CD4-positive, CD25-positive, alpha-beta regulatory T cell (primary cell): ENCODE measurements around the gene PHACTR2. TPM values are rescaled to one million over a fixed set of nuclear protein-coding genes. Genes with fewer than 3 reads are reported as not detected.

Source experiments
- ATAC-seq, 2 donors: fragments of 150-1000 bp; cut with Tn5 transposase; one replicate each; pipeline ENCODE4 v1.10.0; 2021; ENCODE audit warnings: low read depth in 2 of 2, moderate number of reproducible peaks in 2 of 2, moderate library complexity in 1 of 2
- DNase-seq, 3 donors: peaks; one replicate each; pipeline versions ENCODE4 v3.0.0 to v3.0.0-alpha.2; 2012 to 2022; ENCODE audit warnings: mixed read lengths in 1 of 3
- H3K27ac ChIP-seq: one replicate; pipeline ENCODE4 v1.7.0; 2013; ENCODE audit warnings: mild to moderate bottlenecking, low read length; ENCODE audit not compliant: insufficient read depth, poor library complexity, severe bottlenecking
- H3K27me3 ChIP-seq: one replicate; pipeline ENCODE4 v1.7.0; 2013; ENCODE audit warnings: low read length; ENCODE audit not compliant: control insufficient read depth, insufficient read depth
- H3K36me3 ChIP-seq: one replicate; pipeline ENCODE4 v1.7.0; 2013; ENCODE audit warnings: mild to moderate bottlenecking, low read length, moderate library complexity; ENCODE audit not compliant: control insufficient read depth, insufficient read depth
- H3K4me1 ChIP-seq: 2 replicates; pipeline ENCODE4 v1.7.0; 2013; ENCODE audit warnings: mild to moderate bottlenecking, low read length; ENCODE audit not compliant: insufficient read depth, control insufficient read depth, poor library complexity, severe bottlenecking
- H3K4me3 ChIP-seq: one replicate; pipeline ENCODE4 v1.7.0; 2013; ENCODE audit warnings: low read depth, mild to moderate bottlenecking, low read length, moderate library complexity
- H3K9me3 ChIP-seq, 2 experiments: 1 replicate in 1 of 2; 2 replicates in 1 of 2; pipeline ENCODE4 v1.7.0; 2013; ENCODE audit warnings: low read length in 2 of 2, mild to moderate bottlenecking in 1 of 2, moderate library complexity in 1 of 2; ENCODE audit not compliant: control insufficient read depth in 2 of 2
- H3K27ac Mint-ChIP-seq, 3 donors: one replicate each; pipeline ENCODE4 v1.8.0; 2020 to 2022; ENCODE audit warnings: mild to moderate bottlenecking in 3 of 3, mixed read lengths in 3 of 3, moderate library complexity in 2 of 3
- H3K27me3 Mint-ChIP-seq: one replicate; pipeline ENCODE4 v1.8.0; 2022; ENCODE audit warnings: mild to moderate bottlenecking, mixed read lengths
- H3K36me3 Mint-ChIP-seq: one replicate; pipeline ENCODE4 v1.8.0; 2020; ENCODE audit warnings: mixed read lengths
- H3K4me1 Mint-ChIP-seq, 4 donors: one replicate each; pipeline ENCODE4 v1.8.0; 2020 to 2022; ENCODE audit warnings: mixed read lengths in 4 of 4, mild to moderate bottlenecking in 1 of 4
- H3K4me3 Mint-ChIP-seq, 4 donors: one replicate each; pipeline ENCODE4 v1.8.0; 2020 to 2022; ENCODE audit warnings: mild to moderate bottlenecking in 4 of 4, mixed read lengths in 4 of 4, moderate library complexity in 3 of 4
- H3K9me3 Mint-ChIP-seq, 7 donors: one replicate each; pipeline ENCODE4 v1.8.0; 2020 to 2022; ENCODE audit warnings: mixed read lengths in 7 of 7, mild to moderate bottlenecking in 3 of 7, moderate library complexity in 2 of 7
- polyA plus RNA-seq, 4 donors: library from polyadenylated mRNA; unstranded; fragments of 300-500 nt; fragmentation: Illumina TruSeq; gene quantifications; one replicate each; pipeline ENCODE4 v1.2.3, GENCODE V29; 2021
- total RNA-seq: library from RNA; stranded (reverse); gene quantifications from one replicate; pipeline ENCODE4 v1.2.3, GENCODE V29; 2022

PHACTR2 gene
- total and polyA plus RNA-seq, 5 donors from 2014 or later, result 16.1 to 70.2 (median 29.8) TPM

- Histone ChIP-seq H3K27me3 (no peaks in the 10 kb centered on the region), H3K9me3 (no peaks in the 10 kb centered on the region), H3K36me3 (peaks cover 13% of the 10 kb centered on the region), H3K27ac (no peak overlapping the region), H3K4me1 (no peaks in the 10 kb centered on the region), H3K4me3 (no peak overlapping the region)
- no peak overlapping the region for H3K4me3 Mint-ChIP-seq
- ATAC-seq (no peak), DNase-seq (no peak)
- no peaks in the 10 kb centered on the region for H3K9me3 Mint-ChIP-seq
- peaks cover 30% of the 10 kb centered on the region for H3K36me3 Mint-ChIP-seq
- H3K27me3 Mint-ChIP-seq, result no peaks in the 10 kb centered on the region
- H3K27ac Mint-ChIP-seq, result no peak overlapping the region
- peaks cover 0 to 18% (median 7%) of the 10 kb centered on the region in 4 donors for H3K4me1 Mint-ChIP-seq
Observed at GRCh38 chr6:143811501-143812157, 133.9 kb downstream of the PHACTR2 start.

DNA sequence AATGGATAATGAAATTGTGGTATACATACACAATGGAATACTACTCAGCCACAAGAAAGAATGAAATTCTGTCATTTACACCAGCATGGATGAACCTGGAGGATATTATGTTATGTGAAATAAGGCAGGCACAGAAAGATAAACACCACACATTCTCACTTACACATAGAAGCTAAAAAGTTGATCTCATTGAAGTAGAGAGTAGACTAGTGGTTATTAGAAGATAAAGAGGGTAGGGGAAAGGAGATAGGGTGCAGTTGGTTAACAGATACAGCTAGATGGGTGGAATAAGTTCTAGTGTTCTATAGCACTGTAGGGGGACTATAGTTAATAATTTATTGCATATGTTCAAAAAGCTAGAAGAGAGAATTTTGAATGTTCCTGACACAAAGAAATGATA, 139.9 kb downstream of the PHACTR2 start:
- Mint-ChIP-seq H3K27me3 (no peaks in the 10 kb centered on the region), H3K4me1 (peaks cover 0 to 4% (median under 1%) of the 10 kb centered on the region in 4 donors), H3K9me3 (no peaks in the 10 kb centered on the region), H3K4me3 (peak overlapping the region in 1 of 4 donors; percentile 47), H3K27ac (peak overlapping the region in 1 of 3 donors; percentile 49), H3K36me3 (peaks cover 23% of the 10 kb centered on the region)
- H3K36me3 ChIP-seq, result peaks cover 9% of the 10 kb centered on the region
- H3K9me3 ChIP-seq, result no peaks in the 10 kb centered on the region
- ATAC-seq (no peak), DNase-seq (no peak)
- H3K4me1 ChIP-seq, result no peaks in the 10 kb centered on the region
- no peak overlapping the region for H3K27ac ChIP-seq
- H3K4me3 ChIP-seq, result no peak overlapping the region
- no peaks in the 10 kb centered on the region for H3K27me3 ChIP-seq

- peaks cover 0 to 4% (median under 1%) of the 10 kb centered on the region in 4 donors for H3K4me1 Mint-ChIP-seq
- peaks cover 15% of the 10 kb centered on the region for H3K36me3 ChIP-seq
- H3K9me3 ChIP-seq, result no peaks in the 10 kb centered on the region
- no peak overlapping the region for H3K27ac Mint-ChIP-seq
- H3K36me3 Mint-ChIP-seq, result peaks cover 25% of the 10 kb centered on the region
- no peak overlapping the region for H3K27ac ChIP-seq
- H3K9me3 Mint-ChIP-seq, result no peaks in the 10 kb centered on the region
- ATAC-seq (no peak), DNase-seq (no peak)
- H3K4me3 Mint-ChIP-seq, result no peak overlapping the region
- no peaks in the 10 kb centered on the region for H3K4me1 ChIP-seq
- H3K4me3 ChIP-seq, result no peak overlapping the region
- H3K27me3 ChIP-seq, result no peaks in the 10 kb centered on the region
- no peaks in the 10 kb centered on the region for H3K27me3 Mint-ChIP-seq
Observed at GRCh38 chr6:143821359-143821758, 143.6 kb downstream of the PHACTR2 start.

- Mint-ChIP-seq H3K36me3 (peaks cover 19% of the 10 kb centered on the region), H3K4me1 (peaks cover 0 to 4% (median under 1%) of the 10 kb centered on the region in 4 donors), H3K4me3 (no peak overlapping the region), H3K27me3 (no peaks in the 10 kb centered on the region), H3K9me3 (no peaks in the 10 kb centered on the region), H3K27ac (peak overlapping the region in 1 of 3 donors; percentile 27)
- H3K36me3 ChIP-seq, result peaks cover 15% of the 10 kb centered on the region
- no peaks in the 10 kb centered on the region for H3K4me1 ChIP-seq
- no peak overlapping the region for H3K4me3 ChIP-seq
- H3K9me3 ChIP-seq, result no peaks in the 10 kb centered on the region
- no peak overlapping the region for H3K27ac ChIP-seq
- no peak for ATAC-seq
- H3K27me3 ChIP-seq, result no peaks in the 10 kb centered on the region
- DNase-seq, result no peak
Observed at GRCh38 chr6:143822584-143823024, 144.8 kb downstream of the PHACTR2 start.

GRCh38 chr6:143823548-143823947, 145.8 kb downstream of the PHACTR2 start:
- Mint-ChIP-seq H3K27ac (no peak overlapping the region), H3K36me3 (peaks cover 18% of the 10 kb centered on the region), H3K9me3 (no peaks in the 10 kb centered on the region), H3K27me3 (no peaks in the 10 kb centered on the region), H3K4me3 (no peak overlapping the region), H3K4me1 (peaks cover 0 to 4% (median under 1%) of the 10 kb centered on the region in 4 donors)
- Histone ChIP-seq H3K4me3 (no peak overlapping the region), H3K4me1 (no peaks in the 10 kb centered on the region), H3K36me3 (peaks cover 14% of the 10 kb centered on the region), H3K9me3 (no peaks in the 10 kb centered on the region), H3K27ac (no peak overlapping the region), H3K27me3 (no peaks in the 10 kb centered on the region)
- ATAC-seq, result no peak
- no peak for DNase-seq

GRCh38 chr6:143828572-143828971, 150.8 kb downstream of the PHACTR2 start:
- H3K36me3 ChIP-seq, result peaks cover 9% of the 10 kb centered on the region
- H3K27me3 Mint-ChIP-seq, result no peaks in the 10 kb centered on the region
- no peak for ATAC-seq
- no peaks in the 10 kb centered on the region for H3K9me3 Mint-ChIP-seq
- H3K27ac Mint-ChIP-seq, result no peak overlapping the region
- H3K36me3 Mint-ChIP-seq, result peaks cover 5% of the 10 kb centered on the region
- H3K4me1 Mint-ChIP-seq, result no peaks in the 10 kb centered on the region
- no peaks in the 10 kb centered on the region for H3K27me3 ChIP-seq
- no peak for DNase-seq
- no peaks in the 10 kb centered on the region for H3K4me1 ChIP-seq
- H3K4me3 Mint-ChIP-seq, result no peak overlapping the region
- H3K4me3 ChIP-seq, result no peak overlapping the region
- H3K9me3 ChIP-seq, result no peaks in the 10 kb centered on the region
- H3K27ac ChIP-seq, result no peak overlapping the region

DNA sequence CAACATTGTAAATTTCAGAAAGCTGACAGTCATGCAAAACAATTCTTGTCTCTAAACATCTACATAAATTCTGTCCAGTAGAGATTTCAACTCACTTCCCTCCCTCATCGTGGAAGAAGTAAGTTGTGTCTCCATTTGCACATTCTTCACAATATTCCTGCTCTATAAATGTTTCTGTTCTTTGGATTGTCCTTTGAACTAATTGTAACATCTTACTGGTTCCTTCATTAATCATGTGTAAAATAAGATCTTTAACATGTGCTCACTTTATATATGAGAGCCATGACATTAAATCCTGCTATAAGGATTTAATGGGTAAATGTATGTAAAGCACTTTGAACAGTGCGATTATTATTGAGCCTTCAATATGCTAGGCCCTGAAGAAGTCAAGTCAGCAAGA, 158.4 kb downstream of the PHACTR2 start:
- DNase-seq (no peak), ATAC-seq (no peak)
- Mint-ChIP-seq H3K4me1 (no peaks in the 10 kb centered on the region), H3K27me3 (no peaks in the 10 kb centered on the region), H3K9me3 (no peaks in the 10 kb centered on the region), H3K27ac (peak overlapping the region in 1 of 3 donors; percentile 7), H3K36me3 (no peaks in the 10 kb centered on the region), H3K4me3 (no peak overlapping the region)
- no peaks in the 10 kb centered on the region for H3K36me3 ChIP-seq
- H3K9me3 ChIP-seq, result no peaks in the 10 kb centered on the region
- no peak overlapping the region for H3K27ac ChIP-seq
- no peak overlapping the region for H3K4me3 ChIP-seq
- no peaks in the 10 kb centered on the region for H3K4me1 ChIP-seq
- H3K27me3 ChIP-seq, result no peaks in the 10 kb centered on the region

GRCh38 chr6:143838395-143838794, 160.6 kb downstream of the PHACTR2 start:
- H3K4me3 Mint-ChIP-seq, result peak overlapping the region in 1 of 4 donors; percentile 43
- no peak overlapping the region for H3K27ac ChIP-seq
- no peak overlapping the region for H3K27ac Mint-ChIP-seq
- H3K4me3 ChIP-seq, result no peak overlapping the region
- ATAC-seq (no peak), DNase-seq (no peak)
- no peaks in the 10 kb centered on the region for H3K9me3 ChIP-seq
- H3K9me3 Mint-ChIP-seq, result no peaks in the 10 kb centered on the region
- no peaks in the 10 kb centered on the region for H3K27me3 ChIP-seq
- no peaks in the 10 kb centered on the region for H3K36me3 Mint-ChIP-seq
- H3K4me1 Mint-ChIP-seq, result peaks cover 0 to 7% (median 5%) of the 10 kb centered on the region in 4 donors
- no peaks in the 10 kb centered on the region for H3K27me3 Mint-ChIP-seq
- peaks cover 7% of the 10 kb centered on the region for H3K4me1 ChIP-seq
- no peaks in the 10 kb centered on the region for H3K36me3 ChIP-seq
